AML-193 (cell line): Measurements from ENCODE around the gene ZMAT1.
"Not testable (repeated sequence)": the region's sequence is repeated elsewhere in the genome, so short reads cannot be mapped to it uniquely, and the experiment has no call there.

ENCODE experiments used
- DNase-seq, 2 experiments: peaks; one replicate each; lab custom pipeline; 2025; lab: John Stamatoyannopoulos, UW

Gene ZMAT1

GRCh38 chrX:101931488-101932248, at the start of gene ZMAT1:
TSS of gene ZMAT1 (minus strand) at chrX:101932027. CDS start at chrX:101932008, 19 bp downstream.
- peak; percentile 69 to 72 for DNase-seq

GRCh38 chrX:101977106-101977505, 45.3 kb upstream of the ZMAT1 start:
- no peak for DNase-seq

- no peak for DNase-seq
Observed at GRCh38 chrX:101973066-101973465, 41.2 kb upstream of the ZMAT1 start.

- not testable (repeated sequence) for DNase-seq
Observed at GRCh38 chrX:101964923-101965539, 33.2 kb upstream of the ZMAT1 start.

GRCh38 chrX:101958139-101958538, 26.3 kb upstream of the ZMAT1 start:
- no peak for DNase-seq

- DNase-seq, result no peak
Observed at GRCh38 chrX:101957174-101957573, 25.3 kb upstream of the ZMAT1 start.

GRCh38 chrX:101956556-101956955, 24.7 kb upstream of the ZMAT1 start:
- DNase-seq, result no peak

- no peak for DNase-seq
Observed at GRCh38 chrX:101950581-101950980, 18.8 kb upstream of the ZMAT1 start.

- no peak for DNase-seq
Observed at GRCh38 chrX:101932249-101932570, 383 bp upstream of the ZMAT1 start.

GRCh38 chrX:101931136-101931487, 715 bp downstream of the ZMAT1 start:
- peak; percentile 9 to 15 for DNase-seq

- DNase-seq, result no peak
Observed at GRCh38 chrX:101925733-101926132, 6.1 kb downstream of the ZMAT1 start.

- no peak for DNase-seq
Observed at GRCh38 chrX:101918751-101919150, 13.1 kb downstream of the ZMAT1 start.

GRCh38 chrX:101906136-101906796, 25.6 kb downstream of the ZMAT1 start:
- no peak for DNase-seq

GRCh38 chrX:101904996-101905395, 26.8 kb downstream of the ZMAT1 start:
- DNase-seq, result no peak
